GM23338 (cell line): ENCODE measurements around the gene SNX7. TPM values are rescaled to one million over a fixed set of nuclear protein-coding genes. Genes with fewer than 3 reads are reported as not detected.

Experiments
- ATAC-seq: fragments of 200-7000 bp; cut with Tn5 transposase; 3 replicates; pipeline ENCODE4 v1.9.1; 2020
- DNase-seq: peaks from one replicate; pipeline ENCODE4 v3.0.0-alpha.2; 2015; ENCODE audit warnings: low spot score
- H2AFZ ChIP-seq: fragments of 200-600 bp; sonication (generic); 2 replicates; pipeline ENCODE4 v1.8.0; 2016; ENCODE audit warnings: antibody characterized with exemption, mild to moderate bottlenecking, moderate library complexity
- H3F3A ChIP-seq: fragments of 200-600 bp; sonication (generic); replicated peaks from 2 replicates; pipeline ENCODE4 v1.8.0; 2017; ENCODE audit warnings: antibody characterized with exemption, mixed run types, low read depth
- H3K27ac ChIP-seq: fragments of 200-600 bp; sonication (generic); 2 replicates; pipeline ENCODE4 v1.6.1; 2016; ENCODE audit warnings: low read depth
- H3K27me3 ChIP-seq: fragments of 200-600 bp; sonication (generic); 2 replicates; pipeline ENCODE4 v1.8.0; 2016; ENCODE audit warnings: mild to moderate bottlenecking, mixed run types, moderate library complexity; ENCODE audit not compliant: insufficient read depth
- H3K36me3 ChIP-seq: fragments of 200-600 bp; sonication (generic); 2 replicates; pipeline ENCODE4 v1.8.0; 2016; ENCODE audit warnings: mild to moderate bottlenecking; ENCODE audit not compliant: insufficient read depth
- H3K4me1 ChIP-seq: fragments of 200-600 bp; sonication (generic); 2 replicates; pipeline ENCODE4 v1.8.0; 2016; ENCODE audit warnings: mild to moderate bottlenecking, moderate library complexity; ENCODE audit not compliant: insufficient read depth
- H3K4me2 ChIP-seq: fragments of 200-600 bp; sonication (generic); 2 replicates; pipeline ENCODE4 v1.7.1; 2017; ENCODE audit warnings: mixed run types
- H3K4me3 ChIP-seq: fragments of 200-600 bp; sonication (generic); 2 replicates; pipeline ENCODE4 v1.6.1; 2016; ENCODE audit warnings: mixed run types
- H3K79me2 ChIP-seq: fragments of 200-600 bp; sonication (generic); replicated peaks from 2 replicates; pipeline ENCODE4 v1.8.0; 2017; ENCODE audit warnings: mild to moderate bottlenecking; ENCODE audit not compliant: insufficient read depth
- H3K9me2 ChIP-seq: fragments of 200-600 bp; sonication (generic); 2 replicates; pipeline ENCODE4 v1.8.0; 2017; ENCODE audit not compliant: insufficient read depth
- H4K20me1 ChIP-seq: fragments of 200-600 bp; sonication (generic); replicated peaks from 2 replicates; pipeline ENCODE4 v1.8.0; 2017; ENCODE audit warnings: mild to moderate bottlenecking; ENCODE audit not compliant: insufficient read depth
- H3K27ac Mint-ChIP-seq: 2 replicates; pipeline ENCODE4 v1.8.0; 2020; ENCODE audit warnings: inconsistent platforms, mild to moderate bottlenecking, moderate library complexity, mixed read lengths
- H3K27me3 Mint-ChIP-seq: 3 replicates; pipeline ENCODE4 v1.8.0; 2022; ENCODE audit warnings: low read depth, mild to moderate bottlenecking, moderate library complexity, mixed read lengths, inconsistent platforms; ENCODE audit not compliant: insufficient read depth, poor library complexity
- H3K36me3 Mint-ChIP-seq: 3 replicates; pipeline ENCODE4 v1.8.0; 2021; ENCODE audit warnings: low read depth, mild to moderate bottlenecking, inconsistent platforms, moderate library complexity, mixed read lengths
- H3K4me1 Mint-ChIP-seq: 3 replicates; pipeline ENCODE4 v1.8.0; 2020; ENCODE audit warnings: mild to moderate bottlenecking, inconsistent platforms, mixed read lengths
- H3K4me3 Mint-ChIP-seq: 3 replicates; pipeline ENCODE4 v1.8.0; 2021; ENCODE audit warnings: moderate library complexity, mild to moderate bottlenecking, inconsistent platforms, mixed read lengths
- H3K9me3 Mint-ChIP-seq: 3 replicates; pipeline ENCODE4 v1.8.0; 2020; ENCODE audit warnings: moderate library complexity, mild to moderate bottlenecking, inconsistent platforms, mixed read lengths
- EZH2 ChIP-seq: fragments of 200-600 bp; sonication (generic); IDR thresholded peaks from one replicate; pipeline ENCODE4 v1.8.0; 2017; ENCODE audit warnings: antibody characterized with exemption, mild to moderate bottlenecking, low read depth; ENCODE audit not compliant: unreplicated experiment
- polyA plus RNA-seq: library from polyadenylated mRNA; unstranded; fragments of >200 nt; fragmentation: Nextera tagmentation; extraction: Ambion mirVana; gene quantifications from 2 replicates; pipeline ENCODE4 v1.2.1, GENCODE V29; 2016
- total RNA-seq: library from RNA; depleted of rRNA; stranded (reverse); fragments of >200 nt; shearing (Covaris generic); gene quantifications from 2 replicates; pipeline ENCODE4 v1.2.3, GENCODE V29; 2014
- TF ChIP-seq, protein P1 (sequence below): fragments of 250-450 bp; sonication (Bioruptor Pico); IDR thresholded peaks from 2 replicates; pipeline ENCODE4 v1.5.0; 2020; ENCODE audit warnings: mild to moderate bottlenecking, moderate library complexity
- TF ChIP-seq, protein P2 (sequence below): IDR thresholded peaks from one replicate; pipeline ENCODE4 v1.6.1; 2018; ENCODE audit warnings: antibody characterized with exemption; ENCODE audit not compliant: unreplicated experiment

The SNX7 gene
- total and polyA plus RNA-seq, 2 experiments from 2014 or later: 20.4 to 23.0 TPM

DNA sequence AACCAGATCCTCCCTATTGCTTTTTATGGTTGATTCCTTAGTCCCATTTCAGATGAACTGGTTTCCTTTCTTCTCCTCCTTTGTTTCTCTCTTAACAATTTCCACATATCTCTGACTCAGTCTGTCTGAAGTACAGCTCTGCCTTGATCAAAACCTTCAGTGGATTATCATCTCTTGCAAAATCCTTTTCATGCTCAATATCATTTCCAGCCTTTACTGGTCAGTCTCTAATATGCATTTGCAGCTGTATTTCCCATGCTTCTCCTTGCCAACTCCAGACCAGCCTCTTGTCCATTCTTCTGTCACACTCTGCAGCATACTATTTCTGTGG, 72.2 kb downstream of the SNX7 start:
- Histone ChIP-seq H4K20me1 (no peaks in the 10 kb centered on the region), H3K79me2 (no peaks in the 10 kb centered on the region), H3K27ac (no peak overlapping the region), H3K9me2 (peaks cover 3% of the 10 kb centered on the region; the same call in 1 of the 2 replicates), H3F3A (no peaks in the 10 kb centered on the region), H3K4me1 (peaks cover 7% of the 10 kb centered on the region; the same call in 1 of the 2 replicates), H3K36me3 (no peaks in the 10 kb centered on the region), H3K4me3 (no peak overlapping the region), H3K4me2 (no peak overlapping the region), H2AFZ (no peak overlapping the region), H3K27me3 (no peaks in the 10 kb centered on the region)
- Mint-ChIP-seq H3K4me3 (no peak overlapping the region), H3K27me3 (no peaks in the 10 kb centered on the region), H3K27ac (no peak overlapping the region), H3K36me3 (no peaks in the 10 kb centered on the region), H3K4me1 (peaks cover 14% of the 10 kb centered on the region), H3K9me3 (no peaks in the 10 kb centered on the region)
- DNase-seq: no peak
- TF ChIP-seq EZH2: no peak
- TF ChIP-seq, protein P1, sequence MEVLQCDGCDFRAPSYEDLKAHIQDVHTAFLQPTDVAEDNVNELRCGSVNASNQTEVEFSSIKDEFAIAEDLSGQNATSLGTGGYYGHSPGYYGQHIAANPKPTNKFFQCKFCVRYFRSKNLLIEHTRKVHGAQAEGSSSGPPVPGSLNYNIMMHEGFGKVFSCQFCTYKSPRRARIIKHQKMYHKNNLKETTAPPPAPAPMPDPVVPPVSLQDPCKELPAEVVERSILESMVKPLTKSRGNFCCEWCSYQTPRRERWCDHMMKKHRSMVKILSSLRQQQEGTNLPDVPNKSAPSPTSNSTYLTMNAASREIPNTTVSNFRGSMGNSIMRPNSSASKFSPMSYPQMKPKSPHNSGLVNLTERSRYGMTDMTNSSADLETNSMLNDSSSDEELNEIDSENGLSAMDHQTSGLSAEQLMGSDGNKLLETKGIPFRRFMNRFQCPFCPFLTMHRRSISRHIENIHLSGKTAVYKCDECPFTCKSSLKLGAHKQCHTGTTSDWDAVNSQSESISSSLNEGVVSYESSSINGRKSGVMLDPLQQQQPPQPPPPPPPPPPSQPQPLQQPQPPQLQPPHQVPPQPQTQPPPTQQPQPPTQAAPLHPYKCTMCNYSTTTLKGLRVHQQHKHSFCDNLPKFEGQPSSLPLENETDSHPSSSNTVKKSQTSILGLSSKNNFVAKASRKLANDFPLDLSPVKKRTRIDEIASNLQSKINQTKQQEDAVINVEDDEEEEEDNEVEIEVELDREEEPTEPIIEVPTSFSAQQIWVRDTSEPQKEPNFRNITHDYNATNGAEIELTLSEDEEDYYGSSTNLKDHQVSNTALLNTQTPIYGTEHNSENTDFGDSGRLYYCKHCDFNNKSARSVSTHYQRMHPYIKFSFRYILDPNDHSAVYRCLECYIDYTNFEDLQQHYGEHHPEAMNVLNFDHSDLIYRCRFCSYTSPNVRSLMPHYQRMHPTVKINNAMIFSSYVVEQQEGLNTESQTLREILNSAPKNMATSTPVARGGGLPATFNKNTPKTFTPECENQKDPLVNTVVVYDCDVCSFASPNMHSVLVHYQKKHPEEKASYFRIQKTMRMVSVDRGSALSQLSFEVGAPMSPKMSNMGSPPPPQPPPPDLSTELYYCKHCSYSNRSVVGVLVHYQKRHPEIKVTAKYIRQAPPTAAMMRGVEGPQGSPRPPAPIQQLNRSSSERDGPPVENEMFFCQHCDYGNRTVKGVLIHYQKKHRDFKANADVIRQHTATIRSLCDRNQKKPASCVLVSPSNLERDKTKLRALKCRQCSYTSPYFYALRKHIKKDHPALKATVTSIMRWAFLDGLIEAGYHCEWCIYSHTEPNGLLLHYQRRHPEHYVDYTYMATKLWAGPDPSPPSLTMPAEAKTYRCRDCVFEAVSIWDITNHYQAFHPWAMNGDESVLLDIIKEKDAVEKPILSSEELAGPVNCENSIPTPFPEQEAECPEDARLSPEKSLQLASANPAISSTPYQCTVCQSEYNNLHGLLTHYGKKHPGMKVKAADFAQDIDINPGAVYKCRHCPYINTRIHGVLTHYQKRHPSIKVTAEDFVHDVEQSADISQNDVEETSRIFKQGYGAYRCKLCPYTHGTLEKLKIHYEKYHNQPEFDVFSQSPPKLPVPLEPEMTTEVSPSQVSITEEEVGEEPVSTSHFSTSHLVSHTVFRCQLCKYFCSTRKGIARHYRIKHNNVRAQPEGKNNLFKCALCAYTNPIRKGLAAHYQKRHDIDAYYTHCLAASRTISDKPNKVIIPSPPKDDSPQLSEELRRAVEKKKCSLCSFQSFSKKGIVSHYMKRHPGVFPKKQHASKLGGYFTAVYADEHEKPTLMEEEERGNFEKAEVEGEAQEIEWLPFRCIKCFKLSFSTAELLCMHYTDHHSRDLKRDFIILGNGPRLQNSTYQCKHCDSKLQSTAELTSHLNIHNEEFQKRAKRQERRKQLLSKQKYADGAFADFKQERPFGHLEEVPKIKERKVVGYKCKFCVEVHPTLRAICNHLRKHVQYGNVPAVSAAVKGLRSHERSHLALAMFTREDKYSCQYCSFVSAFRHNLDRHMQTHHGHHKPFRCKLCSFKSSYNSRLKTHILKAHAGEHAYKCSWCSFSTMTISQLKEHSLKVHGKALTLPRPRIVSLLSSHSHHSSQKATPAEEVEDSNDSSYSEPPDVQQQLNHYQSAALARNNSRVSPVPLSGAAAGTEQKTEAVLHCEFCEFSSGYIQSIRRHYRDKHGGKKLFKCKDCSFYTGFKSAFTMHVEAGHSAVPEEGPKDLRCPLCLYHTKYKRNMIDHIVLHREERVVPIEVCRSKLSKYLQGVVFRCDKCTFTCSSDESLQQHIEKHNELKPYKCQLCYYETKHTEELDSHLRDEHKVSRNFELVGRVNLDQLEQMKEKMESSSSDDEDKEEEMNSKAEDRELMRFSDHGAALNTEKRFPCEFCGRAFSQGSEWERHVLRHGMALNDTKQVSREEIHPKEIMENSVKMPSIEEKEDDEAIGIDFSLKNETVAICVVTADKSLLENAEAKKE: no peak
- TF ChIP-seq, protein P2, sequence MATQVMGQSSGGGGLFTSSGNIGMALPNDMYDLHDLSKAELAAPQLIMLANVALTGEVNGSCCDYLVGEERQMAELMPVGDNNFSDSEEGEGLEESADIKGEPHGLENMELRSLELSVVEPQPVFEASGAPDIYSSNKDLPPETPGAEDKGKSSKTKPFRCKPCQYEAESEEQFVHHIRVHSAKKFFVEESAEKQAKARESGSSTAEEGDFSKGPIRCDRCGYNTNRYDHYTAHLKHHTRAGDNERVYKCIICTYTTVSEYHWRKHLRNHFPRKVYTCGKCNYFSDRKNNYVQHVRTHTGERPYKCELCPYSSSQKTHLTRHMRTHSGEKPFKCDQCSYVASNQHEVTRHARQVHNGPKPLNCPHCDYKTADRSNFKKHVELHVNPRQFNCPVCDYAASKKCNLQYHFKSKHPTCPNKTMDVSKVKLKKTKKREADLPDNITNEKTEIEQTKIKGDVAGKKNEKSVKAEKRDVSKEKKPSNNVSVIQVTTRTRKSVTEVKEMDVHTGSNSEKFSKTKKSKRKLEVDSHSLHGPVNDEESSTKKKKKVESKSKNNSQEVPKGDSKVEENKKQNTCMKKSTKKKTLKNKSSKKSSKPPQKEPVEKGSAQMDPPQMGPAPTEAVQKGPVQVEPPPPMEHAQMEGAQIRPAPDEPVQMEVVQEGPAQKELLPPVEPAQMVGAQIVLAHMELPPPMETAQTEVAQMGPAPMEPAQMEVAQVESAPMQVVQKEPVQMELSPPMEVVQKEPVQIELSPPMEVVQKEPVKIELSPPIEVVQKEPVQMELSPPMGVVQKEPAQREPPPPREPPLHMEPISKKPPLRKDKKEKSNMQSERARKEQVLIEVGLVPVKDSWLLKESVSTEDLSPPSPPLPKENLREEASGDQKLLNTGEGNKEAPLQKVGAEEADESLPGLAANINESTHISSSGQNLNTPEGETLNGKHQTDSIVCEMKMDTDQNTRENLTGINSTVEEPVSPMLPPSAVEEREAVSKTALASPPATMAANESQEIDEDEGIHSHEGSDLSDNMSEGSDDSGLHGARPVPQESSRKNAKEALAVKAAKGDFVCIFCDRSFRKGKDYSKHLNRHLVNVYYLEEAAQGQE: no peak
- no peak for ATAC-seq
